Measurements from ENCODE around the gene IL1RAPL1.

The IL1RAPL1 gene

DNA sequence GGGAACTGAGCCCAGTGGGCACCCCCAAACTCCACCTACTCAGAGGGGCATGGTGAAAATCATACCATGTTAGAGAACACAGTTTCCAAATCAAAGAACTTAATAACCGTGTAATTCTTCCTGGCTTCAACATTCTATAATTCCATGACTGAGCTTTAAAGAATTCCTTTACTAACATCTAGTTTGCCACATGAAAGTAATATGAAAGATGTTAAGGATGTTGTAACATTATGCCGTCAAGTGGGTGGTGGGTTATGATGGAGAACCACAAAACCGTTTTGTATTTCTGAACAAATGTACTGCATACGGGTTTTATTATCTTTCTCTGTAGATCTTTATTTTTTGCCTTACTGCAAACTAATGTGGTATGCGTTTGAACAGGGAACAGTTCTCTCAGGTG lies 1079.1 kb downstream of the IL1RAPL1 start:
- no peak for DNase-seq

- no peak for DNase-seq
Measured at GRCh38 chrX:29671421-29671820, 1084.2 kb downstream of the IL1RAPL1 start.

GRCh38 chrX:29687687-29688086 lies 1100.4 kb downstream of the IL1RAPL1 start:
- no peak for DNase-seq

GRCh38 chrX:29690061-29690460 lies 1102.8 kb downstream of the IL1RAPL1 start:
- DNase-seq, result no peak

DNA sequence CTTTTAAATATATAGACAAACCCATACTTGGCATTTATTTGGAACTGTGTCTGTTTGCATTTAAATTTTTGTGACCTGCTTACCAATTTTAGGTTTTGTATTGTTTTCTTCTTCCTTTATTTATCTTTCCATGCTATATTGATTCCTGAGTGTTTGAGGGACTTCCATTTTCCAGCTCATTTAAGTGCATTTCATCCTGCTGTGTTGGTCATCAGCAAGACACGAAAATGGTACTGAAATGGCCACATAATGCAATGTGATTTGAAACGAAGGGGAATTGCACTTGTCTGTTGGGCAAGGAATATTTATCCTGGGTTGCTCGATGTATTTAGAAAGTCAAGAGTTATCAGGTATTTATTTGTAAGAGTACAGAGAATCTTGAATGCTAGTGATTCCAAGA lies 1103.8 kb downstream of the IL1RAPL1 start:
- DNase-seq, result no peak

GRCh38 chrX:29693912-29694311 lies 1106.7 kb downstream of the IL1RAPL1 start:
- DNase-seq, result no peak

GRCh38 chrX:29699239-29699638 lies 1112.0 kb downstream of the IL1RAPL1 start:
- no peak for DNase-seq

GRCh38 chrX:29707088-29707487 lies 1119.8 kb downstream of the IL1RAPL1 start:
- DNase-seq, result no peak

DNA sequence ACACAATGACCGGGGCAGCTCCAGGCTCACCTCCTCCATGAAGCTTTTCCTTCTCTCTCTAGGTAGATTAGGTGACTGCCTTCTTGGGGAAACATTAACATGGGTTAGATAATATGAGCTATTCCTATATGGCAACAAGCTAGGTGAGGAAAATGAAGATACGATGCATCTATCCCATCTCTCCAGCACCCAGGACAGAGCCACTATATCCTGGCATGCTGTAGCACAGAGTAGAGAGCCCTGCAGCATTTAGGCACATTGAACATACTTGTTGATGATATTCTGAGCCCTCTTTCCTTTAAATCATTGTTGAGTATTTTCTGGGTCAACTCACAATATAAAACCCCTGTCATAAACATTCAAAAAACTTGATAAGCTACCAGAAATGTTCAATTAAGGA lies 1133.9 kb downstream of the IL1RAPL1 start:
- no peak for DNase-seq

GRCh38 chrX:29724316-29724715 lies 1137.1 kb downstream of the IL1RAPL1 start:
- no peak for DNase-seq

DNA sequence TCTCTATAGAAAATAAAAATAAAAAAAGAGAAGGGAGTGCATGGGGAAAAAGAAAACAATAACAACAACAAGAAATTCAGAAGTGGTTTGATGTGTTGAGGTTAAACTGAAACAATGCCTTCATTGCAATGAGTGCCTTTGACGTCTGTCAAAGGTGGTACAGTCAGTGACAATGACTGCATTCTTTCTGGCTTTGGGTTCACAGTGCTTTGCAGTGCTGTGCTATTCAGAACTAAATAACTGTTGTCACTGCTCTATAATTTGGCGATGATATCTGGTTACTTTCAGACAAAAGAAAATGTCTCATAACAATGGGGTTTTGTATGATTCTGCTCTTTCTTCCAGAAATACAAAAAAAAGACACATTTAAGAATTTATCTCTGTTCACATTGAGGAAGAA lies 1139.6 kb downstream of the IL1RAPL1 start:
- DNase-seq, result no peak

- DNase-seq, result no peak
Measured at GRCh38 chrX:29728639-29729038, 1141.4 kb downstream of the IL1RAPL1 start.

DNA sequence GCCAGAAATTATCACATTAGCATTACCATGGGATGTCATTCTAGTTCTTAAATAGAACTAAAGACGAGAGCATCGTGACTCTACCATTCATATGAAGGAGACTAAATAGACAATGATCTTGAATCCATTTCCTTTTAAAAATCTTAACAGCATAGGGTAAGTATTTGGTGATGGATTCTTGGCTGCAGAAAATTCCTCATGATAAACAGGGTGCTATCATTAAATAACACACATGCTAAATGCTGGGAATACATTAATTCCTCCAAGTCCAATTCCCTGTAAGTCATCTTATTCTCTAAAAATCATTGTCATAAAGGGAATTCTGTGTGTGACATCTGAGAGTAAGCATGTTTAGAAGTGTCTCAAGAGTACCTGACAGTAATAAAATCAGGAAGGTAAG lies 1157.7 kb downstream of the IL1RAPL1 start:
- no peak for DNase-seq

DNA sequence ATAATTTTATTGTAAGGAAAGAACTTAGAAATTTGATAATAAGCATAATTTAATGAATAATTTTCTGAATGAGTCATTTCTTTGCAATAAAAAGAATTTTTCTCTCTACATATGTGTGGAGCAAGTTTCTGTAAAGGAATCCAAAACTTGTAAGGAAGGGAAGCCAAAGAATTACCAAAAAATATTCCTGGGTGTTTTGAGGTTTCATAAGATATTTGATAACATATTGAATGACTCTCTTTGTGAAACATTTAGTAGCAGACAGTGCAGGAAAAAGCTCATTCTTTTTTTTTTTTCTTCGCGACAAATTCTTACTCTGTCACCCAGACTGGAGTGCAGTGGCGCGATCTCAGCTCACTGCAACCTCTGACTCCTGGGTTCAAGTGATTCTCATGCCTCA lies 1159.1 kb downstream of the IL1RAPL1 start:
- DNase-seq, result no peak

DNA sequence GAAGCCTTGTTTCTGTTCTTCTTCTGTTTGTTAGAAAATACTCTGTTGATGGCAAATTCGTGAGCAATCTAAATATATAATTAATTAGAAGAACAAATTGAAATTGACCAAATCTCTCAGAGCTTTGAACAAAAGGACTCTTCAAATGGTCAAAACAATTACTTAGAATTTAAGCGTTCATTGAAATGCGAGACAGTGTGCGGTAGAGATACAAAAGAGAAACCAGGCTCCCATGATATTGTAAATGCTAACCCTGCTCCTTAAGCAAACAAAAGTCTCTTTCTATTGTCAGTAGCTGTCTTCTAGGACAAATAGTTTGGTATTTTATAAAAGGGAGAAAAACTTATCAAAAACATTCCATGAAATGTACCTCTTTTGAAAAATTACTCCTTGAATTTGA lies 1174.8 kb downstream of the IL1RAPL1 start:
- no peak for DNase-seq

DNA sequence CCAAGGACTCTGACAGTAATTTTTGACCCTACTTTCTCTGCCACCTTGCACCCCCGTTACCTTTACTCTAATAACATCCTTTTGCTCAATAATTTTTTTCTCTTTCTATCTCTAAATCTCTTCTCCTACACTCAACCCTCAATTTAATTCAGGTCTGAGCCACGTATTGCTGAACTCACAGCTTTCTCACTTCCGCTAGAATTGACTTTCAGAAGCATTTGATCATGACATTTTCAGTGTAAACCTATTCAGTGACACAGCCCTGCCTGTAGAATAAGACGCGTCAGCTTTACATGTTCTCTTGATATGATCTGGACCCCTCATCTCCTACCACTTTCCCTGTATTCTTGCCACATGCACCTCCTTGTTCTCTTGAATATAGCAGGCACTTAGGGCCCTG lies 1188.6 kb downstream of the IL1RAPL1 start:
- DNase-seq, result no peak

GRCh38 chrX:29787656-29788055 lies 1200.4 kb downstream of the IL1RAPL1 start:
- DNase-seq, result no peak

GRCh38 chrX:29788991-29789699 lies 1201.9 kb downstream of the IL1RAPL1 start:
- no peak for DNase-seq

- no peak for DNase-seq
Measured at GRCh38 chrX:29792335-29792734, 1205.1 kb downstream of the IL1RAPL1 start.

DNA sequence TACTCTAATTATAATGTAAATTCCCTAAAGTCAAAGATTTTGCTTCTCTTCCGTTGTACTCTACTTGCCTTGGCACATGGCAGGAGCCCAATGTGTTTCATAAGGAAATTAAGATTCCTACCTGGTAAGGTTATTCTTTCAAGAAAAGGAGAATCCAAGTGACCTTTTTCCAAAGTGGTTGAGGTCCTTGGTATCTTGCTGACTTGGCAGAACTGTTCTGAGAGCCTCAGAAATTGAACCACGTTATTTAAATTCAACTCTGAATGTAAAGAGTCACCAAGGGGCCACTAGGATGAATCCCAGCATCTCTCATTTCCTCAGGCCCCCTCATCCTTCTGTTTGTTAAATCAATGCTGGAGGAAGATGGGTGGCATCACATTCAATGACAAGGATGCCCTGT lies 1209.9 kb downstream of the IL1RAPL1 start:
- DNase-seq, result no peak

DNA sequence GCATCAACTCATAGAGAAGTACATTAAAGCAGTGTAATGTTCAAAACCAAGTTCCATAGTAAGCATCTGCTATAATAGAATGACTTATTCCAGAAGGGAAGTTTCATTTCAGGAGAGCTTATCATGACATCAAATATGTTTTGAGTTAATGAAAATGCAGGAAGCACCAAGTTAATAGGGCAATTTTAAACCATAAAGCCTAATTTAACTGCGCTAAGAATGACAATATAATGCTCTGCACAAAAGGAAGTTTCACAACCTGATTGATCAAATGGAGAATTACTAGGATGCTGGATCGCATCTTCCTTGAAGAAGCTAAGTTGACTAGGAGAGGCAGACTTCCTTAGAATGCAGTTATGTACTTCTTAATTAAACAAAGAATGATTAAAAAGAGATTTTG lies 1211.2 kb downstream of the IL1RAPL1 start:
- DNase-seq, result no peak

- no peak for DNase-seq
Measured at GRCh38 chrX:29813174-29813573, 1225.9 kb downstream of the IL1RAPL1 start.

GRCh38 chrX:29824176-29824906 lies 1237.1 kb downstream of the IL1RAPL1 start:
- DNase-seq, result no peak

DNA sequence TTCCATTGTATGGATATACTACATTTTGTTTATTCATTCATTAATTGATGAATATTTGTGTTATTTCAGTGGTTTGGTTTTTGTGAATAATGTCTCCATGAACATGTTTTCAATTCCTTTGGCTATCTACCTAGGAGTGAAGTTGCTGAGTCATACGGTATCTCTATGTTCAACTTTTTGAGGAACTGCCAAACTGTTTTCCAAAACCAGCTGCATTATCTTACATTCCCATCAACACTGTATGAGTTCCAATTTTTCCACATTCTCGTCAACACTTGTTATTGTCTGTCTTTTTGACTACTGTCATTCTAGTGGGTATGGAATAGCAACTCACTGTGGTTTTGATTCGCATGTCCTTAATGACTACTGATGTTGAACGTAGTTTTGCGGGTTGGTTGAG lies 1239.5 kb downstream of the IL1RAPL1 start:
- no peak for DNase-seq

- no peak for DNase-seq
Measured at GRCh38 chrX:29834311-29834710, 1247.1 kb downstream of the IL1RAPL1 start.

All from CD4-positive, alpha-beta T cell treated with Interleukin-1 beta for 1 hour (primary cell).